GM18909 (cell line): ENCODE results near the gene PPHLN1.

Source experiments
- ATAC-seq: cut with Tn5 transposase; IDR thresholded peaks from one replicate; pipeline ENCODE4 v1.9.1; 2021; ENCODE audit warnings: mild to moderate bottlenecking; ENCODE audit not compliant: unreplicated experiment, poor library complexity

Gene PPHLN1

GRCh38 chr12:42428850-42429249 lies 102.9 kb downstream of the PPHLN1 start:
- ATAC-seq, result no peak

- ATAC-seq, result no peak
These were observed 106.7 kb downstream of the PPHLN1 start for GRCh38 chr12:42432517-42433140.

- ATAC-seq, result no peak
These were observed 114.6 kb downstream of the PPHLN1 start for GRCh38 chr12:42440608-42441007.

GRCh38 chr12:42442311-42442759 lies 116.4 kb downstream of the PPHLN1 start:
- no peak for ATAC-seq

- no peak for ATAC-seq
These were observed 116.9 kb downstream of the PPHLN1 start for GRCh38 chr12:42442888-42443287.

DNA sequence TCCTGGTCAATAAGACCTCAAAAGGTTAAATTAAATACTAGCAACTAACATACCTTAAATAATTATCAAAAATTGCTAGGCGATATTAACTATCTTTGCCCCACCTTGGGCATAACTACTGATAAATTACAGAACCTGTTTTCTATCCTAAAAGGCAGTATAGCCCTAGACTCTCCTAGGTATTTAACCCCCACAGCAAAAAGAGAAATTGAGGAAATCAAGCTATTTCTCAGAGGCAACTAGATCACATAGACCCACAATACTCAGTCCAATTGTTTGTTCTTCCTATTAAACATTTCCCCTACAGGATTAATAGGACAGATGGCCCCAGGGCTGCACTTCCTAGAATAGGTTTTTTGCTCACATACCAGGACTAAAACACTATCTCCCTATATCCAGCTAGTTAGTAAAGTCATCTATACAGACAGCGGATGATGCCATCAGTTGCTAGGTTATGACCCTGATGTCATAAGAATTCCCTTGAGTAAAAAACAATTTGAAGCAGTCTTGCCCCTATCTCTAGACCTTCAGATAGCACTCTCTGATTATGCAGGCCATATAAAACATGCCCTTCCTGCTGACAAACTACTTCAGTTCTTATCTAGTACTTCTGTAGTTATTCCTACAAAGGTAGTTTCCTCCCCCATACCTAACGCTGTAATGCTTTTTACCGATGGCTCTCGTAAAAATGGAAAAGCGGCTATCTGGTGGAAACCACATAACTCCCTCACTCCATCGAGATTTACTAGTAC lies 118.4 kb downstream of the PPHLN1 start:
- ATAC-seq, result no peak

GRCh38 chr12:42445891-42446290 lies 119.9 kb downstream of the PPHLN1 start:
- no peak for ATAC-seq

DNA sequence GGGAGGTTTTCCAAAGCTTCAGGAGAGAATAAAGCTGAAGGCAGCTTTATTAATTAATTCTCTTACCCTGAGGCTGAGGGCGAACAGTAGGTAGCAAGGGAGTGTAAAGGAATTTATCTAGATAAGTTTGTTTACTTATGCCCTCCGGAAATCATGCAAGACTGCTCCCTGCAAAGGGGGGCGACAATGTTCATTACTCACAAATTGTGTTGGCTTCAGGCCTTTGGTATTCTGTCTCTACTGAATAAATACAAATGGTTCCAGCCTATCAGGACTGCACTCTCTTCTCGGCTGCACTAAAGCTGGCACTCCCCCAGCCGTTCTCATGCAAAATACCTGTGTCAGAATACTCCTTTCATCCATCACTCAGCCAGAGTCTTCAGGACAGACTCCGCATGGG lies 120.8 kb downstream of the PPHLN1 start:
- ATAC-seq, result no peak

GRCh38 chr12:42447371-42447786 lies 121.4 kb downstream of the PPHLN1 start:
- no peak for ATAC-seq

- no peak for ATAC-seq
These were observed 122.9 kb downstream of the PPHLN1 start for GRCh38 chr12:42448841-42449240.

GRCh38 chr12:42450248-42450647 lies 124.3 kb downstream of the PPHLN1 start:
- ATAC-seq, result peak; percentile 44

GRCh38 chr12:42458575-42458974 lies 132.6 kb downstream of the PPHLN1 start:
- ATAC-seq, result no peak

DNA sequence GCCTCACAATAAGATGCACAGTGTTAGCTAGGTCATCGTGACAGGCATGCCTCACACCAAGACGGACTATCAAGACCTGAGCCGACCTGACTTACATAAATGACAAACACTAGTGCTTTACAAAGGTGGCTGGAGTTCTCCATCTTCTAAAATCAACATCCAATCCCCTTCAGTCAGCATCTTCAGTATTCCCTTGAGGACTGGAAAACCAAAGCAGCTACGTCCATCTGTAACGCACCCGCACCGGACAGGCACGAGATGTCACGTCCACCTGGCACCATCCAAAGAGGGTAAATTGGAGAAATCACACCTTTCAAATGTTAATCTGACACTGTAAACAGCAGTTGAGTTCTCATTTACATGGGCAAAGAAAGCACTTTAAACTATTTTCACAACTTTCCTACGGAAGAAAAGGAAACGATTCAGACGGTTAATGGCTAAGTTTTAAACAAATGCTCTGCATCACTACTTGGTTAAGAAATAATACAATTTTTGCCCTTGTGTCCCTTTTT lies 133.4 kb downstream of the PPHLN1 start:
- no peak for ATAC-seq

- no peak for ATAC-seq
These were observed 136.5 kb downstream of the PPHLN1 start for GRCh38 chr12:42462486-42462885.

DNA sequence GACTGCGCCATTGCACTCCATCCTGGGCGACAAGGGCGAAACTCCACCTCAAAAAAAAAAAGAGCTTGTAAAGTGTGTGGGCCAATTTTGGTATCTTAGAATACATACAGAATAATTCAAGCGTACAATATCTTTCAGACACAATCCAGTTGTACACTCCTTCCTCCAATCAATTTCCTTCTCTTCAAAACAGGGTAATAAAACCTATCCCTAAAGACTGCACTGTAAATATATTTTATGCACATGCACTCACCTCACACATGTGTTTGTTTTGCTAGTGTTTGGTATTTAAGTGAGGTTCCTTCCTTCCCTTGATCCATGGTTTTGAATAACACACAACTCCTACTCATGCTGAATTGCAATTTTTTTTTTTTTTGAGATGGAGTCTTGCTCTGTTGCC lies 137.7 kb downstream of the PPHLN1 start:
- ATAC-seq, result no peak

DNA sequence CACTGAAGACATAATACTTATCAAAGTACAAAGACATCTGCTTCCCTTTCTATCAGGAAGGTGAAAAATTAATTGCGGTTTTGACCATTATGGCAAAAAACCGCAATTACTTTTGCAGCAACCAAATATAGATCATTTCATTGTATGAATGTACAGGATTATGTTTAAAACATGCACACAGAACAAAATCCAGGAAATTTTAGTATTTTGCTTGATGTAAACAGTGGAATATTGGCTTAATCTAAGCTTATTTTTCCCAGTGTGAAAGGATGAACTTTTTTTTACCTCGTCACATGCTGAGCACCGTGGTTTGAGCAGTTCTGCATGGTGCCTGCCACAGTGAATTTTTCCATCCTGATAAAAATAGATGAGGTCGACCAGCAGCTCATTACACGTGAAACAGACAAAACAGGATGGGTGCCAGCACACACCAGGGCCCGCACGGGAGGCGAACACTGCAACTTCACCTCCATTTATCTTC lies 142.4 kb downstream of the PPHLN1 start:
- peak; percentile 31 for ATAC-seq

- peak; percentile 8 for ATAC-seq
These were observed 143.0 kb downstream of the PPHLN1 start for GRCh38 chr12:42468921-42469320.

GRCh38 chr12:42469355-42470175 lies 143.6 kb downstream of the PPHLN1 start:
- peak; percentile 96 for ATAC-seq

DNA sequence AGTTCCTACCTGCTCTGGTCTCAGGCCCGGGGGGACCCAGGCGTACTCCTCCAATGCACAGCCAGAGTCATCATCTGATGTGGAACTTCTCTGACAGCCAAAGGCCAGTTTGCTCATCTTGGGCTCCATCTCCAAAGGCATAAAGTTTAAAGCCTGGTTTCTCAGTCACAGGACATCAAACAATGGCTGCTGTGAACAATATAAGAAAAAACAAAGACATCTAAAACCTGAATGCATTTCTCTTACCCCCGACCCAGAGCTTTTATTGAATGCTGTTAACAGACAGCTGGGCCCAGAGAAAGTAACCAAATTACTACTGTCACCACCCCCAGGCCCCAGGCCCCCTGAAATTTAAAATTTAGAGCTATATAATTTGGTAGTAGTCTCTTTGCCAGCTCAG lies 146.4 kb downstream of the PPHLN1 start:
- ATAC-seq, result no peak

GRCh38 chr12:42473130-42473529 lies 147.2 kb downstream of the PPHLN1 start:
- ATAC-seq, result no peak

- ATAC-seq, result no peak
These were observed 147.6 kb downstream of the PPHLN1 start for GRCh38 chr12:42473561-42473960.
